Gastroesophageal sphincter (tissue), 3 donors: ENCODE results near the gene ZFHX3.

Experiments used
- CTCF ChIP-seq, 4 experiments: fragments of 200-600 bp in 2 of 4; fragments of 450-650 bp in 2 of 4; sonication (generic) in 1 of 4; IDR thresholded peaks; one replicate each; pipeline ENCODE4 v1.5.1; 2017 to 2019; ENCODE audit warnings: antibody characterized with exemption in 4 of 4, mild to moderate bottlenecking in 2 of 4, moderate library complexity in 2 of 4
- POLR2A ChIP-seq, 2 donors: fragments of 450-650 bp; IDR thresholded peaks; one replicate each; pipeline ENCODE4 v1.6.1; 2017; ENCODE audit warnings: antibody characterized with exemption in 2 of 2, mild to moderate bottlenecking in 2 of 2, moderate library complexity in 1 of 2
- POLR2AphosphoS5 ChIP-seq: sonication (generic); formaldehyde crosslinking; IDR thresholded peaks from one replicate; pipeline ENCODE4 v1.6.1; 2017; ENCODE audit warnings: antibody characterized with exemption

- TF ChIP-seq POLR2AphosphoS5 (no peak), POLR2A (IDR thresholded peaks at IDR 0.05) (no peak), CTCF (IDR thresholded peaks at IDR 0.05) (no peak)
Measured at GRCh38 chr16:73074382-73074781, 26.5 kb upstream of the ZFHX3 start.
